ENCODE measurements around the gene PTPRN2.
"Not testable (repeated sequence)": the region's sequence is repeated elsewhere in the genome, so short reads cannot be mapped to it uniquely, and the experiment has no call there.

The PTPRN2 gene

DNA sequence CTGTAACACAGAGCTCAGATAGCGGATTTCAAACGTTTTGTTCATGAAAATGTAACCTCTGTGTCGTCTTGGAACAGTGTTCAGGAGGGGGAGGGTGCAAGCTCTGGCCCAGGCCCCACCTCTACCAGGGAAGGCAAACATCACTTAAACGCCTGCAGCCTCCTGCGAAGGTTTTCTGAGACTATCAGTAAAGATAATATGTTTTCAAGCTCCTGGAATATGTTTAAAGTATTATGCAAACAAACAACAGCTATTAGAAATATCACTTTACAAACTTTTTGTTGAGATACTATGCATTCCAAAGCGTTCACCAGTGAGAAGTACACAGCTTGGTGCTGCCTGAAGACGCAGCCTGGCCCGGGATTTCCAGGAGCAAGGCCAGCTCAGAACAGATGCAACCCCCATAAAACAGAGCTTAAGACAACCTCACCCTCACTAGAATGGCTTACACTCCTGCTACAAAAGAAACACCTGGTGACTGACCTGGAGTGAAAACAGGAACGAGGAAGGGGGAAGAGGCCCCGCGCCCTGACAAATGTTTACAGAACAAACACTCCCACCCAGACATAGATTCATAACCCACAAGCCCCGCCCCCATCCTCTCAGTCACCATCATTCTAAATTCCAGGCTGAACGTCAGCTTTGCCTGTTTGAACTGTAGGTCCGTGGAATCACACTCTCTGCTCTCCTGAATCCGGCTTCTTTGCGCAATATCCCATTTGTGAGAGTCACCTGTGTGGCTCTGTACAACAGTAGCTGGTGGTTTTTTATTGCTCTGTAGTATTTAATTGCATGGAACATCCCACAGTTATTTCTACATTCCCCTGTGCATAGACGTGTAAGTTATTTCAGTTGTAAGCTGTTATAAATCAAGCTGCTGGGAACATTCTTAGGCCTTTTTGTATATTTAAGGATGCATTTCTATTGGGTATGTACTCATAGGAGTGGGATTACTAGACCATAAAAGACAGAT, 155.0 kb downstream of the PTPRN2 start:
- FAIRE-seq: no peak

DNA sequence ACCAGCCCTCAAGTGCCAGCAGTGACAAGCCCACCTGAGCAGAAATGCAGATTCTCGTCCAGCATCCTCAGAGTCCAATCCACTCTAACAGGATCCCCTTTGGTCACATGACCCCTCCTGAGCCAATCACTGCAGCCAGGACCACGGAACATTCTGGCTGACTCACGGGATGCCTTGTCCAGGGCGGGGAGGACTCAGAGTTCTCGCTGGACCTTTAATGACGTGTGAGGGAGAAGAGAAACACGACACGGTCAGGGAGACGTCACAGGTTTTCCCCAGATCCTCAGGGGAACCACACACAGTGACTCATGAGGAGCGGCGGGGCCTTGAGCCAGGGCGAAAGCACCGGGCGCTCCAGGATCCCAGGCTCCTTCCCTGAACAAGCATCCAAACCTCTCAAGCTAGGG, 155.7 kb downstream of the PTPRN2 start:
- FAIRE-seq: no peak

DNA sequence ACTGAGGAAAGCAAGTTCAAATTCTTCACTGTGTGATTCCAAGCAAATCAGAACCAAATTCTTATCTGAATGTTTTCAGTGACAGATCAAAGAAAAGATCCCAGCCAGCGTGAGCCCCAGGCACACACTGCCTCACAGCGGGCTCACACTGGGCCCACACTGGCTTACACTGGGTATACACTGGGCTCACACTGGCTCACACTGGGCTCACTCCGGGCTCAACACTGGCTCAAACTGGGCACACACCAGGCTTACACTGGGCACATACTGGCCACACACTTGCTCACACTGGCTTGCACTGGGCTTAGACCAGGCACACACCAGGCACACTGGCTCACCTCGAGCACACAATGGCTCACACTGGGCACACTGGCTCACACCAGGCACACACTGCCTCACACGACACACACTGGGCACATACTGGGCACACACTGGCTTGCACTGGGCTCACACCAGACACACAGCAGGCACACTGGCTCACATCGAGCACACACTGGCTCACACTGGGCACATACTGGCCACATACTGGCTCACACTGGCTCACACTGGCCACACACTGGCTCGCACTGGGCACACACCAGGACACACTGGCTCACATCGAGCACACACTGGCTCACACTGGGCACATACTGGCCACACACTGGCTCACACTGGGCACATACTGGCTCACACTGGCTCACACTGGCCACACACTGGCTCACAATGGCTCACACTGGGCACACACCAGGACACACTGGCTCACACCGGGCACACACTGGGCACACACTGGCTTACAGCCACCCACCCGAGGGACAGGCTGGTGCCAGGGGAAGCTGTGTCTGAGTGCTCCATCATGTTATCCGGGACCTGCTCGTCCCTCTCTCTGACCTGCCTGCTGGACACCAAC, 156.3 kb downstream of the PTPRN2 start:
- FAIRE-seq: no peak

- no peak for FAIRE-seq
Measured at GRCh38 chr7:158430308-158431034, 157.2 kb downstream of the PTPRN2 start.

GRCh38 chr7:158428837-158429753, 158.5 kb downstream of the PTPRN2 start:
- FAIRE-seq: no peak

DNA sequence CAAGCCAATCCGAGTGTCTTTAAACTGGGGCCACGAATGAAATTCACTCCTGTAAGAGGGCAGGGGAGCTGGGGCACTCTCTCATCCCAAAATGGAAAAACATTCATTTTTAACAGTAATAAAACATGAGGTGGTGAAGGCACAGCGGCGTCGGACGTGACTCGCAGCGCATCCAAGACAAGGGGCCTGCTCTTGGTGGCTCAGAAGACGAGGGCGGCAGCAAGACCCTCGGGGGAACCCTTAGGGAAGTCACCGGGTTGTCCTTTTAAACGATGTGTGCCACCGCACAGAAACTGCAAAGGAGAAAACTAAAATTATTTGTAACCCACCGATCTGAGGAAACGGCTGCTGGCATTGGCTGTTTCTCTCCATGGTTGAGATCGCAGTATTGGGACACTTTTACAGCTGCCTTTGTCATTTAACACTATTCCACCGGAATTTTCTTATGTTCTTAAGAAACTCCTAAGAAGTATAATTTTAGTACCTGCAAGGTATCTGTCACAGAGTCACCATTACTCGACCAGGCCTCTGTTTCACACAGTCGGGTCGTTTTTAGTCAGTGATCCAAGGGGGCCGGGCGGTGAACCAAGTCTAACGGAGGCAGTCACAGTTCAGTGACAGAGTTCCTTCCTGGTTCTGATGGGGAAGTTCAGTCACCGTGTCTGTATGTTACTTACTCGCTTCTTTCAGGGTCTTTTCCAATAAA, 159.3 kb downstream of the PTPRN2 start:
- no peak for FAIRE-seq

DNA sequence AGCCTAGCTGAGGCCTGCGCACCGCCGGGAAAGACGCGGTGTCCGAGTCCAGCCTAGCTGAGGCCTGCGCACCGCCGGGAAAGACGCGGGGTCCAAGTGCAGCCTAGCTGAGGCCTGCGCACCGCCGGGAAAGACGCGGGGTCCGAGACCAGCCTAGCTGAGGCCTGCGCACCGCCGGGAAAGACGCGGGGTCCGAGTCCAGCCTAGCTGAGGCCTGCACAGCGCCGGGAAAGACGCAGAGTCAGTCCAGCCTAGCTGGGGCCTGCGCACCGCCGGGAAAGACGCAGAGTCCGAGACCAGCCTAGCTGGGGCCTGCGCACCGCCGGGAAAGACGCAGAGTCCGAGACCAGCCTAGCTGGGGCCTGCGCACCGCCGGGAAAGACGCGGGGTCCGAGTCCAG, 161.9 kb downstream of the PTPRN2 start:
- not testable (repeated sequence) for FAIRE-seq

DNA sequence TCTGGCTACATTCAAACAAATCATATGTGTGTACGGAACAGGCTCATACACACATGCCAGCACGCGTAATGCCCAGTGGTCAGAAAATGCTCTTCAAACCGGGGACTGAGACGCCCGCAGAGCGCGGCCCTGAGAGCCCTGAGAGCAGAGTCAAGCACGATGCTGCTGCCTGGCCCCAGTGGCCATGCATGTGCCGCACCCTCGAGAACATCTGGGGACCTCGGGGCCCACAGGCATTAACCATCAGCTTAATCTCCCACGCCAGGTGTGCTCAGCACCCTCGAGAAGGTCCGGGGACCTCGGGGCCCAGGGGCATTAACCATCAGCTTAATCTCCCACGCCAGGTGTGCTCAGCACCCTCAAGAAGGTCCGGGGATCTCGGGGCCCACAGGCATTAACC, 163.1 kb downstream of the PTPRN2 start:
- no peak for FAIRE-seq

DNA sequence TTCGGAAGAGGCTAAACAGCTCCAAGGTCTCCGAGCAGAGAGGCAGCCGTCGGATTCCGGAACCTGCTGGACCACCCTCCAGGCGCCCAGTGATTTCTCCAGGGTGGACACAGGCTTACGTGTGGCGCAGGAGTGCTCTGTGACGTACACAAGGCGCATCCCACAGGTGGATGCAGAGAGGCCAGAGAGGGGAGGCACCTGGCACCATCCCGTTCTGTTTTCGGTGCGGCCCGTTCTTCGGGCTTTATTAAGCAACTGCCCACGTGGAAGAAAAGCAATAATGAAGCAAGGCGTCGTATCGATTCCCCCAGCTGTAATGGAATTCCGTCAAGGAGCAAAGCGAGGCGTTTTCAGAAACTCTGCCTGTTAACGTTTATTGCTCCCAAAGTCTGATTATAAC, 163.6 kb downstream of the PTPRN2 start:
- no peak for FAIRE-seq

- no peak for FAIRE-seq
Measured at GRCh38 chr7:158422887-158423560, 164.6 kb downstream of the PTPRN2 start.

DNA sequence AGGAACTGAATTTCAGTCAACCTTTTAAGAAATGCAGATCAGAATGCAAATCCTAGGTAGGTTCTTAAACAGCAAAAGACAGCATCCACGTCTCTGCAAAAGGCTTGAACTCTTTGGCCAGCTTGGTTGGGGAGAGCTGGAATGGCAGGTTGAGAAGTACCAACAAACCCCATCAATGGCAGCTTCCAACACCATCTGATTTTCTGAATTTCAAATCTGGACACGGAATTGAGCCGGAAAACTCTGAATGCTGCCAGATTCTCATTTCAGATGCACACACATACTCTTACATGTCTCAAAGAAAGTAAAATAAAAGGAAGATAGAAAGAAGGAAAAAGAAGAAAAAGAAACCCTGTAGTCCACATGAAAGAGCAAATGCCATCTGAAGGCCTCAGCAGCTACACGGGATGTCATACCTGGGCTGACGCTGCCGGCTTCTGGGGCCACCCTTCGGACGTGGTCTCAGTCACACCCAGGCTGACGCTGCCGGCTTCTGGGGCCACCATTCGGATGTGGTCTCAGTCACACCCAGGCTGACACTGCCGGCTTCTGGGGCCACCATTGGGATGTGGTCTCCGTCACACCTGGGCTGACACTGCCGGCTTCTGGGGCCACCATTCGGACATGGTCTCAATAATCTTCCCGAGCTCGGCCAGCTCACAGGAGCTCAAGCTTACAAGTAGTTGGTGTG, 165.3 kb downstream of the PTPRN2 start:
- FAIRE-seq: no peak

- no peak for FAIRE-seq
Measured at GRCh38 chr7:158421361-158421760, 166.3 kb downstream of the PTPRN2 start.

DNA sequence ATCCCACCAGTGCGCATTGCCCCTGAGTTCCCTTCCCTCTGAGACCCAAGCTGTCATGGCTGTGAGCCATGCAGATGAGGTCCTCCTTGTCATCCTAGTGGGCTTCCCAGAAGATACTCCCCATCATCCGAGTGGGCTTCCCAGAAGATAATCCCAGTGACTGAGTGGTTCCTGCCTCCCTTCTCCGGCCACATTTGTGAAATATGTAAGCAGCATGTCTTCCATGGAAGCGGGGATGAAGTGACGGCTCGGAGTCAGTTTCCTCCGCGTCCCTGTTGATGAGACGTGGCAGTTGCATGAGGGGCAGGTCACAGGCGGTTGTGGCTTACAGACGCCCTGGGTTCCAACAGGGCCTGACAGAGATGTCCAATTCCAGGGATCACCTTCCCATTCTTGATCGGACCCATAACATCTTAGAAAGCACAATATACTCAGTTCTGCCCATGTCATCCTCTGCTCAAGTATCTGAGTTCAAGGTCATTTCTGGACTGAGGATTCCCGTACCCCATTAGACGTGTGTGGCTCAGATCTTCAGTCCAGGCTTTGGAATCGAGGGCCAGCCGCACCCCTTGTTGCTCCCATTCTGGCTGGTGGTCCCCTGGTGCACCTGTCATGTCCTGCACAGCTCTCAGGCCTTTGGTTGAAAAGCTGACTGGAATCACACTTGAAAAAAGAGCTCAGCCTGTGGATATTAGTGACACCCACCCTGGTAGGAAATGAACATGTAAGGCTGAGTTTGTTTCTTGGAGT, 166.9 kb downstream of the PTPRN2 start:
- no peak for FAIRE-seq

GRCh38 chr7:158419238-158419785, 168.3 kb downstream of the PTPRN2 start:
- no peak for FAIRE-seq

- not testable (repeated sequence) for FAIRE-seq
Measured at GRCh38 chr7:158418395-158418794, 169.2 kb downstream of the PTPRN2 start.

DNA sequence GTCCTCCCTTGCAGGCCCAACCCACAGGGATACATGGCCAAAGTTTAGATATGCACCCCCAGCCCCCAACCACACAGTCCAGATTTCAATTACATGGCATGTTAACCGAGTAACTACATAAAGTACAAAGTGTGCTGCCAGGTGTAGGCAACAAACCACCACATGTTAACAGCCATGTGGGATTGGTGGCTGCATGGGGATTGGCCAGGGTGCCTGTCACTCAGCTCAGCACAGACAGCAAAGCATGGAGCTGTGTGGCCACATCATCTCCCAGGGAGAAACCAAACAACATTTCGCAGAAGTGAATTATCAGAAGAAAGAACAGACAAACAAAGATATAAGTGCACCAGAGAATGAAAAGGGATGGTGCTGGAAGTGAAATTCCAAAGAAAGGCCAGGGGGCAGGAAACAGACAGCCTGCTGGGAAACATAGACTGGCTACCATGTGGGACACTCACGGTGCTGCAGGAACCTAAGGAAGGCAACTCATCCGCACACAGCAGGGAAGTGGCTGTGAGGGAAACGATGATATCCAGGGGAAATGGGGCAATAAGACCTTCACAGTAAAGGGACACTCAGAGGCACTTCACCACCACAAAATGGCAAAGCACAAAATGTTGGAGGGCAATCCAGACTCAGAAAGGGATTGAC, 171.2 kb downstream of the PTPRN2 start:
- no peak for FAIRE-seq

GRCh38 chr7:158415316-158415715, 172.3 kb downstream of the PTPRN2 start:
- FAIRE-seq: no peak

DNA sequence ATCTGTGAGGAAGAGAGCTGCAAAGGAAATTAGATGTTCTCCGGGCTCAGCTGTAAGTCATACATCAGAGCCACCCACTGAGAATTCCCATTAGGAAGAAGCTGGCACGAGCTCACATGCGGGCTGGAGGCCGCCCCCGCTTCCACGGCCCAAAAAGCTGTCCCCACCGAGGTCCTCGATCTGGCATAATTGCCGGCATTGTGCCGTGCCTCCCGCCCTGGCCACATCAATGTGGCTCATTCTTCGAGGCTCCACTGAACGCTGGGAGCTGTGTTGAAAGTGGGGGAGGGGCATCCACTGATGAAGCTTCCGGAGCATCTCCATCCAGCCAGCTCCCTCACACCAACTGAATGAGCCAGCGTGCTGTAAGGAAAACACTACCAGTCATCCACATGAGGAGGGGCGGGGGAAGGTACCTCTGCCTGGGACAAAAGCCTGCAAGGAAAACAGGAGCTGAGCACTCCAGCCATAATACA, 173.1 kb downstream of the PTPRN2 start:
- no peak for FAIRE-seq

Measured in islet of Langerhans (tissue), 1 donor.